ENCODE results near the gene EPX. TPM values are rescaled to one million over a fixed set of nuclear protein-coding genes. Genes with fewer than 3 reads are reported as not detected.

EPX gene
- total and polyA plus RNA-seq, 2 of the 4 experiments (the other 2 are of a cell fraction), result not detected

GRCh38 chr17:58229881-58230280, 37.4 kb downstream of the EPX start:
- Histone ChIP-seq H3K18ac (ENCODE audit: low read depth, low read length) (no peak overlapping the region), H3K4me3 (ENCODE audit: insufficient read depth, low read depth, low read length) (no peak overlapping the region), H3K36me3 (ENCODE audit: control insufficient read depth, insufficient read depth, low read length) (no peaks in the 10 kb centered on the region), H4K5ac (ENCODE audit: low read depth, low read length) (no peak overlapping the region), H3K56ac (ENCODE audit: extremely low read depth, insufficient read depth, low read length) (no peak overlapping the region), H4K8ac (ENCODE audit: low read depth in 2 of 2, low read length in 2 of 2) (no peak overlapping the region), H4K91ac (ENCODE audit: insufficient read depth, low read depth, low read length) (no peak overlapping the region), H3K4ac (ENCODE audit: low read depth, low read length) (no peak overlapping the region), H3K79me1 (ENCODE audit: low read depth in 1 of 2, low read length in 2 of 2) (no peaks in the 10 kb centered on the region), H3K14ac (replicated peaks; ENCODE audit: low read depth, low read length) (no peak overlapping the region), H3K9ac (ENCODE audit: low read depth, low read length) (no peak overlapping the region), H3K27ac (ENCODE audit: insufficient read depth, low read length) (no peak overlapping the region), H3K23ac (ENCODE audit: low read depth, low read length) (no peak overlapping the region), H2AK5ac (ENCODE audit: low read depth, low read length) (no peak overlapping the region), H2BK20ac (ENCODE audit: low read depth, low read length) (no peak overlapping the region), H3K9me3 (ENCODE audit: control insufficient read depth, insufficient read depth, low read length) (no peaks in the 10 kb centered on the region), H2AK9ac (replicated peaks; ENCODE audit: low read depth, low read length, poor library complexity) (no peak overlapping the region), H2AFZ (replicated peaks; ENCODE audit: low read length, poor library complexity) (no peak overlapping the region), H3K9me1 (ENCODE audit: insufficient read depth, low read length) (no peaks in the 10 kb centered on the region), H3K27me3 (ENCODE audit: control insufficient read depth, insufficient read depth, low read length) (peaks cover 2% of the 10 kb centered on the region), H2BK15ac (ENCODE audit: low read depth, low read length) (no peak overlapping the region), H3K4me2 (ENCODE audit: low read depth, low read length) (no peak overlapping the region), H2BK5ac (ENCODE audit: low read depth, low read length, poor library complexity, severe bottlenecking) (no peak overlapping the region), H3K4me1 (ENCODE audit: control insufficient read depth, insufficient read depth, low read length) (no peaks in the 10 kb centered on the region), H2BK120ac (ENCODE audit: low read depth, low read length) (no peak overlapping the region), H4K20me1 (ENCODE audit: insufficient read depth, low read length) (no peaks in the 10 kb centered on the region)
- ATAC-seq (ENCODE audit: low read depth), result no peak
- ChIA-PET POLR2A (ENCODE audit: unreplicated experiment) (interaction anchor here (0.7 kb wide), 1 partner anchor 113 kb away, joined by 4 read pairs; no protein-coding TSS in a partner anchor), CTCF (no interaction called here)
- no peak for DNase-seq
- intact Hi-C loops (cut with micrococcal nuclease), result no loop called here
- TF ChIP-seq RAD21 (IDR thresholded peaks at IDR 0.05; ENCODE audit: low read length) (no peak), CEBPB (IDR thresholded peaks at IDR 0.05; ENCODE audit: low read depth, low read length) (0 out of 2 replicates have a peak, but pooled peaks have one; percentile 5), SMC3 (IDR thresholded peaks at IDR 0.05; ENCODE audit: low read depth, low read length) (no peak), POLR2A (IDR thresholded peaks at IDR 0.05; ENCODE audit: low read depth, low read length) (no peak)
- 100% methylated on average over 2 of the region's 4 CpGs; no CpG with 5 or more reads in 1 of the 2 experiments for WGBS, 2 experiments (ENCODE audit: extremely low coverage in 2 of 2, insufficient read length in 1 of 2)
- dilution Hi-C loops (cut with HindIII; ENCODE audit: low sequenced_read_pairs, unreplicated experiment), result no loop called here
- in situ Hi-C loops (cut with MboI; ENCODE audit: low sequenced_read_pairs), result no loop called here
- BruUV-seq (replicated peaks), result no TSS peak
